Transverse colon (tissue), 3 donors: Measurements from ENCODE around the gene SIRT4.

ENCODE experiments used
- EP300 ChIP-seq: sonication (generic); formaldehyde crosslinking; IDR thresholded peaks from one replicate; pipeline ENCODE4 v1.6.1; 2017; ENCODE audit warnings: antibody characterized with exemption, low read depth
- TF ChIP-seq, protein P1 (sequence below), 5 experiments: fragments of 200-600 bp in 3 of 5; fragments of 450-650 bp in 2 of 5; sonication (generic) in 3 of 5; IDR thresholded peaks; 1 replicate in 2 of 5; 2 replicates in 3 of 5; pipeline ENCODE4 v1.5.1; 2016 to 2017; ENCODE audit warnings: antibody characterized with exemption in 5 of 5, inconsistent platforms in 3 of 5, mild to moderate bottlenecking in 2 of 5, moderate library complexity in 1 of 5

DNA sequence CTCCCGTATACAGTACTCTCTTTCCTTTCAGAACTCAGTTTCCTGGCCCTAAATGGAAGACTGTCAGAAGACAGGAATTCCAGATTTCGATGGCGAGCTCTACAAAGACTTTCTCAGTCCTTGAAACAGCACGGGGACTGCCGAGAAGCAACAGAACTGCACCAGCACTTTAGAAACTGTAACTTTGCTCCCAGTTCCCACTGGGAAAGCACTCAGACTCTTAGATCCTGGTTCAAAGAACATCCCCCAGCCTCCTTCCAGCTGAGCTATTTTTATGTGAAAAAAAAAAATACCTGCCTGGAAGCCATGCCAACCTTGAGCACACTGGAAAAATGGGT is 38.4 kb upstream of the SIRT4 start:
- no peak for TF ChIP-seq EP300
- TF ChIP-seq, protein P1, sequence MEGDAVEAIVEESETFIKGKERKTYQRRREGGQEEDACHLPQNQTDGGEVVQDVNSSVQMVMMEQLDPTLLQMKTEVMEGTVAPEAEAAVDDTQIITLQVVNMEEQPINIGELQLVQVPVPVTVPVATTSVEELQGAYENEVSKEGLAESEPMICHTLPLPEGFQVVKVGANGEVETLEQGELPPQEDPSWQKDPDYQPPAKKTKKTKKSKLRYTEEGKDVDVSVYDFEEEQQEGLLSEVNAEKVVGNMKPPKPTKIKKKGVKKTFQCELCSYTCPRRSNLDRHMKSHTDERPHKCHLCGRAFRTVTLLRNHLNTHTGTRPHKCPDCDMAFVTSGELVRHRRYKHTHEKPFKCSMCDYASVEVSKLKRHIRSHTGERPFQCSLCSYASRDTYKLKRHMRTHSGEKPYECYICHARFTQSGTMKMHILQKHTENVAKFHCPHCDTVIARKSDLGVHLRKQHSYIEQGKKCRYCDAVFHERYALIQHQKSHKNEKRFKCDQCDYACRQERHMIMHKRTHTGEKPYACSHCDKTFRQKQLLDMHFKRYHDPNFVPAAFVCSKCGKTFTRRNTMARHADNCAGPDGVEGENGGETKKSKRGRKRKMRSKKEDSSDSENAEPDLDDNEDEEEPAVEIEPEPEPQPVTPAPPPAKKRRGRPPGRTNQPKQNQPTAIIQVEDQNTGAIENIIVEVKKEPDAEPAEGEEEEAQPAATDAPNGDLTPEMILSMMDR (IDR thresholded peaks at IDR 0.05): no peak
